Metanephros (tissue), 2 donors: ENCODE data around the gene CEP78. TPM values are rescaled to one million over a fixed set of nuclear protein-coding genes. Genes with fewer than 3 reads are reported as not detected.

ENCODE experiments used
- small RNA-seq: library from RNA; depleted of rRNA; stranded (forward); fragments of <200 nt; gene quantifications from one replicate; pipeline ENCODE3, GENCODE V24; 2014; ENCODE audit warnings: low replicate concordance
- total RNA-seq: library from RNA; depleted of rRNA; stranded (reverse); fragments of >200 nt; gene quantifications from one replicate; pipeline ENCODE4 v1.2.3, GENCODE V29; 2014

CEP78 gene
- total RNA-seq = 31.4 TPM

DNA sequence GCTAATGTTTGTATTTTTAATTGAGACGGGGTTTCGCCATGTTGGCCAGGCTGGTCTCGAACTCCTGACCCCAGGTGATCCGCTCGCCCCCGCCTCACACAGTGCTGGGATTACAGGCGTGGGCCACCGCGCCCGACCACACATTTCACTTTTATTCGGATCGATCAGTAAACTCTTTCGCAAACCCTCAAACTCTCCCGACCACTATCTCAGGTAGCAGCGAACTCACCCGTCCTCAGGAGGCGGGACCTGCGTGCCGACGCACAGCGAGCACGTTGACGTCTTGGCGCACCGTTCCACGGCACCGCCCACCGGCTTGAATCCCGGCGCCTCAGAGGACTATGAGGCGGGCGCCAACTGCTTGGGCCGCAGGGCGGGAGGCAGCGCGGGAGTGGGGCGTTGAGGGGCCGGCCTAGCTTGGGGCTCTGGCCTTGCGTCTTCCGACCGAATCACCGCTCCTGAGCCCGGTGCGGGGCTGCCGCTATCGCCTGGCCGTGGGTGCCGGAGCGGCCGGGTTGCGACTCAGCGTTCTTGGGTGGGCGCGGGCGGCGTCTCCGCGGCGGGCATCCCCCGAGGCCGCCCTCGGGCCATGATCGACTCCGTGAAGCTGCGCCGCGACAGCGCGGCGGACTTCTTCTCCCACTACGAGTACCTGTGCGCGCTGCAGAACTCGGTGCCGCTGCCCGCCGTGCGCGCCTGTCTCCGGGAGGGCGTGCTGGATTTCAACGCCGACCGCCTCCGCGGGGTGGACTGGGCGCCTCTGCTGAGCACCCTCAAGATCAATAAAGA, at the start of gene CEP78:
Gene CEP78 (plus strand): TSS at position 314 of the 789 bp plus-strand sequence. CDS start 276 bp downstream, at position 590.

DNA sequence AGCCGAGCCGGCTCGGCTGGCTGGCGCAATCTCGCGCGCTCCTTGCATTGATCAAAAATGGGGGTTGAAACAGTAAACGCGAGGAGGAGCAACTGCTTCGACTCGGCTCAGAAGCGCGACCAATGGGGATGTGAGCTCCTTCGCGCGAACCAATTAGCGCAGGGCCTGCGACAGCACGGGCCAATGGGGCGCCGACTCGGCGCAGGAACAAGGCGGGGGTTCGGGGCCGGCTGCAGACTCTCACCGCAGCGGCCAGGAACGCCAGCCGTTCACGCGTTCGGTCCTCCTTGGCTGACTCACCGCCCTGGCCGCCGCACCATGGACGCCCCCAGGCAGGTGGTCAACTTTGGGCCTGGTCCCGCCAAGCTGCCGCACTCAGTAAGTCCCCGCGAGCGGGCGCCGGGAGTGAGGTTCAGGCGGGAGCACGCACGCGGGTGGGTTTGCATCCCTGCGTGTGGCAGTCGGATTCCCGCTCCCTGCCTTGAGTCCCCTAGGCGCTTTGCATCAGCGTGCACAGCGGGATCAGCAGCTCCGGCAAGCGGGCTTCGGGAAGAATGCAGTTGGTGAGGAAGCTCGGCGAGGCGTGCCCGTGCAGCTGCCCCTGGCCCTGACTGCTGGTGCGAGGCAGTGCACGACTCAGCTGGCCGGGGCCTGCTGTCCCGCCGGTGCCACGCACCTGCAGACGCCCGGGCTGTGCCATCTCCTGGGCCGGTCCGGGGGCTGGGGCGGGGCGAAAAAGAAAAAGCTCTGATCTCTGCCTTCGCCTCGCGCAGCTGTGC, 61.2 kb downstream of the CEP78 start, which contains the start of gene PSAT1:
Gene PSAT1 (plus strand): TSS at position 233 of the 779 bp plus-strand sequence. CDS start 86 bp downstream, at position 319.

Small RNA genes within 50 kb of the gene (small RNA-seq; reads per million reads assigned to genes)
- not detected for gene AL353705.4

Other genes starting within 250 kb of the CEP78 start
- gene GNAQ, start 204.3 kb upstream of the CEP78 start, total RNA-seq = 39.0 TPM
- gene PSAT1, start 61.0 kb downstream of the CEP78 start, total RNA-seq = 15.9 TPM